ENCODE results near the gene SOX1. TPM values are rescaled to one million over a fixed set of nuclear protein-coding genes. Genes with fewer than 3 reads are reported as not detected.

Gene SOX1
- total and polyA plus RNA-seq, 9 of the 15 experiments (the other 6 are each of a cell fraction or from before 2014, with no cell fraction given) = not detected

GRCh38 chr13:112097770-112098169, 30.8 kb downstream of the SOX1 start:
- Histone ChIP-seq H3K4me3 (no peak overlapping the region), H3K27ac (ENCODE audit: extremely low read depth, low read depth, low read length) (no peak overlapping the region), H2AFZ (ENCODE audit: low read depth, low read length) (no peak overlapping the region), H4K20me1 (replicated peaks; ENCODE audit: control insufficient read depth, insufficient read depth, low read length) (no peaks in the 10 kb centered on the region; the same call in 1 of the 2 replicates), H3K9me1 (ENCODE audit: control insufficient read depth, insufficient read depth, low read length) (no peaks in the 10 kb centered on the region), H3K4me1 (replicated peaks in 1 of 2; ENCODE audit: control insufficient read depth in 2 of 2, insufficient read depth in 2 of 2, low read length in 2 of 2) (no peaks in the 10 kb centered on the region), H3K79me2 (ENCODE audit: control insufficient read depth, insufficient read depth, low read length) (no peaks in the 10 kb centered on the region), H3K36me3 (ENCODE audit: control insufficient read depth, insufficient read depth, low read length) (no peaks in the 10 kb centered on the region), H3K9me3 (replicated peaks; ENCODE audit: control insufficient read depth, insufficient read depth, low read depth, low read length) (no peaks in the 10 kb centered on the region), H3K27me3 (ENCODE audit: control insufficient read depth in 2 of 2, insufficient read depth in 2 of 2, low read length in 2 of 2) (peaks cover 0 to under 1% of the 10 kb centered on the region in 2 experiments; a peak in 2 of 5 replicates), H3K4me2 (ENCODE audit: insufficient read depth, low read length) (no peak overlapping the region), H3K9ac (ENCODE audit: insufficient read depth in 1 of 2, low read depth in 2 of 2, low read length in 2 of 2) (no peak overlapping the region)
- no peak for ATAC-seq
- ChIA-PET CTCF (ENCODE audit: low intra/inter-chr PET ratio) (no interaction called here), POLR2A (no interaction called here)
- BruUV-seq (replicated peaks) = no TSS peak
- FAIRE-seq = no peak
- intact Hi-C loops (cut with micrococcal nuclease) = no loop called here
- 2% methylated on average over 9 of the region's 10 CpGs for WGBS (ENCODE audit: insufficient coverage, low coverage, missing lambda C conversion rate)
- no peak for DNase-seq (ENCODE audit: extremely low read depth in 1 of 4, low spot score in 3 of 4)
- TF ChIP-seq SREBF1 (IDR thresholded peaks at IDR 0.05; ENCODE audit: borderline replicate concordance, low read depth, low read length) (no peak), PYGO2 (tag; IDR thresholded peaks at IDR 0.05) (no peak)
- in situ Hi-C loops (cut with MboI) = no loop called here

DNA sequence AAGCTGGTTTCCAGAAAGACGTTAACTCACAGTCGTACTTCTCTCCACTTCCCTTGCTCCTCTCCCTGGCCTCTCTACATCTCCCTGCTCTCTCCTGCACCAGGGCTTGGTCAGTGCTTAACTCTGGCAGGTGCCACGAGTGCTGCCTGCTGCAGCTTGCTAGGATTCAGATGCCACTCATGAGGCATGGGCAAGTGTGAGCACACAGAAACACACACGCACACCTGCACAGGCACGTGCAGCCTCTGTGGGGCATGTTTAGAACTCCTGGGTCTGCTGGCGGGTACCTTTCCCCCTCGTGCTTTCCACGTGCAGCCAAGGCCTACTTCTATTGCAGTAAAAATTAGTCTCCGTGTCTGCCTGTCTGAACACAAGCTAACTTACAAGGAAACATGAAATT, 31.8 kb downstream of the SOX1 start:
- no peak overlapping the region for H2AFZ ChIP-seq (ENCODE audit: low read depth, low read length)
- BruUV-seq (replicated peaks) = no TSS peak
- CTCF ChIA-PET (ENCODE audit: low intra/inter-chr PET ratio) = no interaction called here
- H3K4me1 ChIP-seq (replicated peaks in 1 of 2; ENCODE audit: control insufficient read depth in 2 of 2, insufficient read depth in 2 of 2, low read length in 2 of 2) = no peaks in the 10 kb centered on the region
- POLR2A ChIA-PET = no interaction called here
- 0% methylated on average over 5 of the region's 9 CpGs for WGBS (ENCODE audit: insufficient coverage, low coverage, missing lambda C conversion rate)
- no peaks in the 10 kb centered on the region; the same call in 1 of the 2 replicates for H4K20me1 ChIP-seq (replicated peaks; ENCODE audit: control insufficient read depth, insufficient read depth, low read length)
- no peak for ATAC-seq
- H3K27me3 ChIP-seq (ENCODE audit: control insufficient read depth in 2 of 2, insufficient read depth in 2 of 2, low read length in 2 of 2) = peaks cover 0 to 7% of the 10 kb centered on the region in 2 experiments; a peak in 2 of 5 replicates
- FAIRE-seq = no peak
- no peak for DNase-seq (ENCODE audit: extremely low read depth in 1 of 4, low spot score in 3 of 4)
- no peak overlapping the region for H3K9ac ChIP-seq (ENCODE audit: insufficient read depth in 1 of 2, low read depth in 2 of 2, low read length in 2 of 2)
- no peaks in the 10 kb centered on the region for H3K79me2 ChIP-seq (ENCODE audit: control insufficient read depth, insufficient read depth, low read length)
- no peak overlapping the region for H3K4me3 ChIP-seq
- H3K9me1 ChIP-seq (ENCODE audit: control insufficient read depth, insufficient read depth, low read length) = no peaks in the 10 kb centered on the region
- no peak overlapping the region for H3K27ac ChIP-seq (ENCODE audit: extremely low read depth, low read depth, low read length)
- intact Hi-C loops (cut with micrococcal nuclease) = no loop called here
- in situ Hi-C loops (cut with MboI) = no loop called here
- no peak overlapping the region for H3K4me2 ChIP-seq (ENCODE audit: insufficient read depth, low read length)
- no peaks in the 10 kb centered on the region for H3K36me3 ChIP-seq (ENCODE audit: control insufficient read depth, insufficient read depth, low read length)
- H3K9me3 ChIP-seq (replicated peaks; ENCODE audit: control insufficient read depth, insufficient read depth, low read depth, low read length) = no peaks in the 10 kb centered on the region
- TF ChIP-seq NR0B1 (IDR thresholded peaks at IDR 0.05; ENCODE audit: partially characterized antibody) (no peak), RBBP5 (IDR thresholded peaks at IDR 0.05; ENCODE audit: borderline replicate concordance, insufficient read depth, low read length, poor library complexity, severe bottlenecking) (no peak), KAT2B (IDR thresholded peaks at IDR 0.05; ENCODE audit: low read depth, low read length) (no peak), ATF4 (CRISPR knock-in tag; IDR thresholded peaks at IDR 0.05) (no peak), SRSF1 (IDR thresholded peaks at IDR 0.05; ENCODE audit: low read depth, low read length) (no peak), NR2C1 (IDR thresholded peaks at IDR 0.05) (no peak), NR2C1 (tag; IDR thresholded peaks at IDR 0.05) (no peak), PTTG1 (tag; IDR thresholded peaks at IDR 0.05; ENCODE audit: low read depth) (no peak)
- TF ChIP-seq, protein P1, sequence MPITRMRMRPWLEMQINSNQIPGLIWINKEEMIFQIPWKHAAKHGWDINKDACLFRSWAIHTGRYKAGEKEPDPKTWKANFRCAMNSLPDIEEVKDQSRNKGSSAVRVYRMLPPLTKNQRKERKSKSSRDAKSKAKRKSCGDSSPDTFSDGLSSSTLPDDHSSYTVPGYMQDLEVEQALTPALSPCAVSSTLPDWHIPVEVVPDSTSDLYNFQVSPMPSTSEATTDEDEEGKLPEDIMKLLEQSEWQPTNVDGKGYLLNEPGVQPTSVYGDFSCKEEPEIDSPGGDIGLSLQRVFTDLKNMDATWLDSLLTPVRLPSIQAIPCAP (CRISPR knock-in tag; IDR thresholded peaks at IDR 0.05; ENCODE audit: borderline replicate concordance) = no peak
- TF ChIP-seq, protein P2, sequence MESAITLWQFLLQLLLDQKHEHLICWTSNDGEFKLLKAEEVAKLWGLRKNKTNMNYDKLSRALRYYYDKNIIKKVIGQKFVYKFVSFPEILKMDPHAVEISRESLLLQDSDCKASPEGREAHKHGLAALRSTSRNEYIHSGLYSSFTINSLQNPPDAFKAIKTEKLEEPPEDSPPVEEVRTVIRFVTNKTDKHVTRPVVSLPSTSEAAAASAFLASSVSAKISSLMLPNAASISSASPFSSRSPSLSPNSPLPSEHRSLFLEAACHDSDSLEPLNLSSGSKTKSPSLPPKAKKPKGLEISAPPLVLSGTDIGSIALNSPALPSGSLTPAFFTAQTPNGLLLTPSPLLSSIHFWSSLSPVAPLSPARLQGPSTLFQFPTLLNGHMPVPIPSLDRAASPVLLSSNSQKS (CRISPR knock-in tag; IDR thresholded peaks at IDR 0.05) = no peak

Data from K562 (cell line).